CD14-positive monocyte (primary cell): ENCODE results near the gene DNAJC6. TPM values are rescaled to one million over a fixed set of nuclear protein-coding genes. Genes with fewer than 3 reads are reported as not detected.

ENCODE experiments used
- DNase-seq, 3 donors: peaks; one replicate each; pipeline ENCODE4 v3.0.0-alpha.2; 2011 to 2022
- H2AFZ ChIP-seq: 2 replicates; pipeline ENCODE4 v1.6.0; 2012; ENCODE audit warnings: mild to moderate bottlenecking, low read depth, low read length, inconsistent platforms; ENCODE audit not compliant: insufficient read depth, poor library complexity, severe bottlenecking
- H3K27ac ChIP-seq, 2 donors: 1 replicate in 1 of 2; 2 replicates in 1 of 2; pipeline ENCODE4 v1.5.1; 2012 to 2013; ENCODE audit warnings: low read length in 2 of 2, control low read depth in 1 of 2, inconsistent platforms in 1 of 2, low read depth in 1 of 2, mild to moderate bottlenecking in 1 of 2
- H3K27me3 ChIP-seq, 2 donors: one replicate each; pipeline versions ENCODE4 v1.6.0 to v1.6.1; 2011 to 2013; ENCODE audit warnings: low read length in 2 of 2; ENCODE audit not compliant: control insufficient read depth in 2 of 2, insufficient read depth in 2 of 2
- H3K36me3 ChIP-seq, 2 donors: replicated peaks in 1 of 2; 1 replicate in 1 of 2; 2 replicates in 1 of 2; pipeline versions ENCODE4 v1.5.1 to v1.6.1; 2012 to 2013; ENCODE audit warnings: low read length in 2 of 2, control low read depth in 1 of 2, inconsistent platforms in 1 of 2, mild to moderate bottlenecking in 1 of 2; ENCODE audit not compliant: insufficient read depth in 2 of 2, control insufficient read depth in 1 of 2
- H3K4me1 ChIP-seq, 2 donors: 1 replicate in 1 of 2; 2 replicates in 1 of 2; pipeline versions ENCODE4 v1.5.1 to v1.6.1; 2012 to 2013; ENCODE audit warnings: low read length in 2 of 2, control low read depth in 1 of 2, inconsistent platforms in 1 of 2, mild to moderate bottlenecking in 1 of 2, moderate library complexity in 1 of 2; ENCODE audit not compliant: insufficient read depth in 2 of 2, control insufficient read depth in 1 of 2
- H3K4me2 ChIP-seq: replicated peaks from 2 replicates; pipeline ENCODE3; 2012; ENCODE audit warnings: low read length, moderate library complexity, mild to moderate bottlenecking; ENCODE audit not compliant: poor library complexity, severe bottlenecking; ENCODE audit errors: extremely low read depth
- H3K4me3 ChIP-seq, 3 experiments: fragments of 200-600 bp in 1 of 3; sonication (generic) in 1 of 3; replicated peaks in 1 of 3; 1 replicate in 2 of 3; 2 replicates in 1 of 3; pipeline ENCODE4 v1.5.1; 2011 to 2013; ENCODE audit warnings: low read length in 3 of 3, mild to moderate bottlenecking in 3 of 3, control low read depth in 2 of 3, low read depth in 2 of 3, inconsistent platforms in 1 of 3, moderate library complexity in 1 of 3
- H3K79me2 ChIP-seq: 2 replicates; pipeline ENCODE4 v1.6.0; 2012; ENCODE audit warnings: mild to moderate bottlenecking, control low read depth, inconsistent platforms, low read length, moderate library complexity; ENCODE audit not compliant: insufficient read depth
- H3K9ac ChIP-seq: 2 replicates; pipeline ENCODE4 v1.6.0; 2017; ENCODE audit warnings: low read length, mild to moderate bottlenecking; ENCODE audit not compliant: insufficient read depth, poor library complexity, severe bottlenecking
- H3K9me3 ChIP-seq, 2 donors: replicated peaks in 1 of 2; 1 replicate in 1 of 2; 2 replicates in 1 of 2; pipeline versions ENCODE4 v1.5.1 to v1.6.1; 2012 to 2013; ENCODE audit warnings: low read length in 2 of 2, control low read depth in 1 of 2; ENCODE audit not compliant: control insufficient read depth in 1 of 2, insufficient read depth in 1 of 2
- H4K20me1 ChIP-seq: 2 replicates; pipeline ENCODE4 v1.6.0; 2012; ENCODE audit warnings: mild to moderate bottlenecking, low read length, control low read depth, moderate library complexity; ENCODE audit not compliant: insufficient read depth
- H3K27ac Mint-ChIP-seq, 7 donors: one replicate each; pipeline ENCODE4 v1.8.0; 2020; ENCODE audit warnings: mild to moderate bottlenecking in 7 of 7, mixed read lengths in 7 of 7, moderate library complexity in 6 of 7, inconsistent platforms in 2 of 7
- H3K27me3 Mint-ChIP-seq, 3 donors: one replicate each; pipeline ENCODE4 v1.8.0; 2021 to 2022; ENCODE audit warnings: low read depth in 3 of 3, mild to moderate bottlenecking in 3 of 3, mixed read lengths in 3 of 3, moderate library complexity in 3 of 3, inconsistent platforms in 1 of 3
- H3K36me3 Mint-ChIP-seq, 2 donors: one replicate each; pipeline ENCODE4 v1.8.0; 2020; ENCODE audit warnings: mixed read lengths in 2 of 2, inconsistent platforms in 1 of 2, mild to moderate bottlenecking in 1 of 2
- H3K4me1 Mint-ChIP-seq: one replicate; pipeline ENCODE4 v1.8.0; 2020; ENCODE audit warnings: mild to moderate bottlenecking, mixed read lengths
- H3K4me3 Mint-ChIP-seq, 2 donors: one replicate each; pipeline ENCODE4 v1.8.0; 2020; ENCODE audit warnings: mild to moderate bottlenecking in 2 of 2, mixed read lengths in 2 of 2, moderate library complexity in 1 of 2
- H3K9me3 Mint-ChIP-seq, 7 donors: one replicate each; pipeline ENCODE4 v1.8.0; 2020 to 2022; ENCODE audit warnings: mixed read lengths in 7 of 7, mild to moderate bottlenecking in 6 of 7, moderate library complexity in 6 of 7, inconsistent platforms in 2 of 7
- WGBS: methylation state at CpG from one replicate; pipeline ENCODE4 v1.1.5; 2013; ENCODE audit warnings: missing lambda C conversion rate; ENCODE audit not compliant: insufficient coverage; 5-methylcytosine and 5-hydroxymethylcytosine counted together
- intact Hi-C, 2 donors: fragments of 100-400 bp; cut with micrococcal nuclease; formaldehyde crosslinking; loops; one replicate each; pipeline versions ENCODE4 v1.15.0 to v1.15.1; 2023
- polyA plus RNA-seq, 3 donors: library from polyadenylated mRNA; depleted of rRNA in 1 of 3; unstranded in 2 of 3; stranded (reverse) in 1 of 3; fragments of 300-500 nt in 2 of 3; fragments of >200 nt in 1 of 3; fragmentation: Illumina TruSeq in 2 of 3; gene quantifications; 1 replicate in 2 of 3; 2 replicates in 1 of 3; pipeline ENCODE4 v1.2.3, GENCODE V29; 2012 to 2021
- TF ChIP-seq, protein P1 (sequence below): fragments of 200-600 bp; IDR thresholded peaks from one replicate; pipeline ENCODE4 v1.8.0; 2022; ENCODE audit warnings: antibody characterized with exemption, mild to moderate bottlenecking

The DNAJC6 gene
- polyA plus RNA-seq, 3 donors, result 0.05 TPM; not detected in 2

DNA sequence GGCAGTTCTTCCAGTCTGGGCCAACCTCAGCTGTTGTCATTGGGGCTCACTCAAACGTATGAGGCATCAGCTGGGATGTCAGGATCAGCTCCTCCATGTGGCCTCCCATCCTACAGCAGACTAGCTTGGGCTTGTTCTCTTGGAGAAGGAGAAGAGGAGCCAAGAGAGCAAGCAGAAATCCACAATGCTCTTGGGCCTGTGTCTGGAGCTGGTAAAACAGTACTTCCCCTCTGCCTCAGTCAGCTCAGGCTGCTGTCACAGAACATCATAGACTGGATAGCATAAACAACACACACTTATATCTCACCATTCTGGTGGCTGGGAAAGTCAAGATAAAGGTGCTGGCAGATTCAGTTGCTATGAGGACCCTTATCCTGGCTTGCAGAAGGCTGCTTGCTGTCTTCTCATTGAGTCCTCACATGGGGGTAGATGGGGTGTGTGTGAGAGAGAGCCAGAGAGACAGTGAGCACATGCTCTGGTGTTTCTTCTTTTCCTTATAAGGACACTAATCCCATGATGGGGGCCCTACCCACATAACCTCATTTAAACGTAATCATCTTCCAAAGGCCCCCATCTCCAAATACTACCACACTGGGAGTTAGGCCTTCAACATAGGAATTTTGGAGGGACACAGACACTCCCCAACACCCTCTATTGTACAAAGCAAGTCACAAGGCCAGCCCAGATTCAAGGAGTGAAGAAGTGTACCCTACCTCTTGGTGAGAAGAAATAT is 16.3 kb upstream of the DNAJC6 start:
- Histone ChIP-seq H3K4me2 (no peak overlapping the region), H2AFZ (no peak overlapping the region), H3K27ac (no peak overlapping the region), H3K9ac (no peak overlapping the region), H3K79me2 (no peaks in the 10 kb centered on the region), H3K27me3 (no peaks in the 10 kb centered on the region), H3K4me1 (no peaks in the 10 kb centered on the region), H4K20me1 (no peaks in the 10 kb centered on the region), H3K36me3 (no peaks in the 10 kb centered on the region), H3K4me3 (no peak overlapping the region), H3K9me3 (no peaks in the 10 kb centered on the region)
- no peaks in the 10 kb centered on the region for H3K4me1 Mint-ChIP-seq
- no peak overlapping the region for H3K27ac Mint-ChIP-seq
- peaks cover 0 to 1% (median 0%) of the 10 kb centered on the region in 7 donors for H3K9me3 Mint-ChIP-seq
- peaks cover 0 to 2% (median 0%) of the 10 kb centered on the region in 3 donors for H3K27me3 Mint-ChIP-seq
- no peaks in the 10 kb centered on the region for H3K36me3 Mint-ChIP-seq
- intact Hi-C loops, result no loop called here
- H3K4me3 Mint-ChIP-seq, result no peak overlapping the region
- 88% methylated on average over 1 of the region's 2 CpGs for WGBS
- TF ChIP-seq, protein P1, sequence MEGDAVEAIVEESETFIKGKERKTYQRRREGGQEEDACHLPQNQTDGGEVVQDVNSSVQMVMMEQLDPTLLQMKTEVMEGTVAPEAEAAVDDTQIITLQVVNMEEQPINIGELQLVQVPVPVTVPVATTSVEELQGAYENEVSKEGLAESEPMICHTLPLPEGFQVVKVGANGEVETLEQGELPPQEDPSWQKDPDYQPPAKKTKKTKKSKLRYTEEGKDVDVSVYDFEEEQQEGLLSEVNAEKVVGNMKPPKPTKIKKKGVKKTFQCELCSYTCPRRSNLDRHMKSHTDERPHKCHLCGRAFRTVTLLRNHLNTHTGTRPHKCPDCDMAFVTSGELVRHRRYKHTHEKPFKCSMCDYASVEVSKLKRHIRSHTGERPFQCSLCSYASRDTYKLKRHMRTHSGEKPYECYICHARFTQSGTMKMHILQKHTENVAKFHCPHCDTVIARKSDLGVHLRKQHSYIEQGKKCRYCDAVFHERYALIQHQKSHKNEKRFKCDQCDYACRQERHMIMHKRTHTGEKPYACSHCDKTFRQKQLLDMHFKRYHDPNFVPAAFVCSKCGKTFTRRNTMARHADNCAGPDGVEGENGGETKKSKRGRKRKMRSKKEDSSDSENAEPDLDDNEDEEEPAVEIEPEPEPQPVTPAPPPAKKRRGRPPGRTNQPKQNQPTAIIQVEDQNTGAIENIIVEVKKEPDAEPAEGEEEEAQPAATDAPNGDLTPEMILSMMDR, result no peak
- no peak for DNase-seq

DNA sequence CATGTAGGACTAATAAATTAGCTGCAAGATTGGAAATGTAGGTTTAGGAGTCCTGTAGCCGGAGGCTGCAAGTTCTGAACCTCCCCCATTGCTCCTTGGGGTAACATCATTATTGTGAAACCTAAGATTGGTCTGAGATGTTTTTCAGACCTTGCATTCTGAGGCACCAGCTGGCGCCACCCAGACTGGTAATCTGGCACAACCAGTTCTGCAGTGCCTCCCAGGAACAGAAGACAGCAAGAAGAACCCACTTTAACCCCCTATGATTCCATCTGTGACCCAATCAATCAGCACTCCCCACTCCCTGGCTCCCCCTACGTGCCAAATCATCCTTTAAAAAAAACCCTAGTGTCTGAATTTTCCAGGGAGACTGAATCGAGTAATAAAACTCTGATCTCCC is 11.6 kb upstream of the DNAJC6 start:
- Histone ChIP-seq H3K9me3 (no peaks in the 10 kb centered on the region), H3K27me3 (no peaks in the 10 kb centered on the region), H3K4me1 (no peaks in the 10 kb centered on the region), H3K4me3 (no peak overlapping the region), H3K36me3 (no peaks in the 10 kb centered on the region), H3K4me2 (no peak overlapping the region), H3K27ac (no peak overlapping the region), H3K9ac (no peak overlapping the region), H3K79me2 (no peaks in the 10 kb centered on the region), H2AFZ (no peak overlapping the region), H4K20me1 (no peaks in the 10 kb centered on the region)
- Mint-ChIP-seq H3K4me1 (no peaks in the 10 kb centered on the region), H3K4me3 (no peak overlapping the region), H3K27me3 (no peaks in the 10 kb centered on the region), H3K27ac (no peak overlapping the region), H3K9me3 (peaks cover 0 to 4% (median 0%) of the 10 kb centered on the region in 7 donors), H3K36me3 (no peaks in the 10 kb centered on the region)
- DNase-seq, result no peak
- intact Hi-C loops, result no loop called here
- 90% methylated on average over 2 of the region's 4 CpGs for WGBS
- TF ChIP-seq, protein P1, result no peak
